HFF-Myc (cell line): Measurements from ENCODE around the gene RBFOX1.

Source experiments
- DNase-seq: peaks from one replicate; pipeline ENCODE4 v3.0.0-alpha.2; 2011; ENCODE audit warnings: low read depth; ENCODE audit errors: extremely low read depth
- H3K4me3 ChIP-seq: replicated peaks from 2 replicates; pipeline ENCODE4 v1.5.1; 2011; ENCODE audit warnings: low read depth, mild to moderate bottlenecking, control low read depth, low read length
- TF ChIP-seq, protein P1 (sequence below): IDR thresholded peaks from 2 replicates; pipeline ENCODE4 v1.5.1; 2012; ENCODE audit warnings: mild to moderate bottlenecking, low read depth, low read length, control low read depth; ENCODE audit errors: missing control alignments

The RBFOX1 gene

GRCh38 chr16:7303660-7304200 is 28.9 kb upstream of the RBFOX1 start:
- H3K4me3 ChIP-seq: no peak overlapping the region
- TF ChIP-seq, protein P1, sequence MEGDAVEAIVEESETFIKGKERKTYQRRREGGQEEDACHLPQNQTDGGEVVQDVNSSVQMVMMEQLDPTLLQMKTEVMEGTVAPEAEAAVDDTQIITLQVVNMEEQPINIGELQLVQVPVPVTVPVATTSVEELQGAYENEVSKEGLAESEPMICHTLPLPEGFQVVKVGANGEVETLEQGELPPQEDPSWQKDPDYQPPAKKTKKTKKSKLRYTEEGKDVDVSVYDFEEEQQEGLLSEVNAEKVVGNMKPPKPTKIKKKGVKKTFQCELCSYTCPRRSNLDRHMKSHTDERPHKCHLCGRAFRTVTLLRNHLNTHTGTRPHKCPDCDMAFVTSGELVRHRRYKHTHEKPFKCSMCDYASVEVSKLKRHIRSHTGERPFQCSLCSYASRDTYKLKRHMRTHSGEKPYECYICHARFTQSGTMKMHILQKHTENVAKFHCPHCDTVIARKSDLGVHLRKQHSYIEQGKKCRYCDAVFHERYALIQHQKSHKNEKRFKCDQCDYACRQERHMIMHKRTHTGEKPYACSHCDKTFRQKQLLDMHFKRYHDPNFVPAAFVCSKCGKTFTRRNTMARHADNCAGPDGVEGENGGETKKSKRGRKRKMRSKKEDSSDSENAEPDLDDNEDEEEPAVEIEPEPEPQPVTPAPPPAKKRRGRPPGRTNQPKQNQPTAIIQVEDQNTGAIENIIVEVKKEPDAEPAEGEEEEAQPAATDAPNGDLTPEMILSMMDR: no peak
- no peak for DNase-seq

GRCh38 chr16:7304279-7304678 is 28.4 kb upstream of the RBFOX1 start:
- TF ChIP-seq, protein P1: no peak
- no peak for DNase-seq
- H3K4me3 ChIP-seq: no peak overlapping the region

DNA sequence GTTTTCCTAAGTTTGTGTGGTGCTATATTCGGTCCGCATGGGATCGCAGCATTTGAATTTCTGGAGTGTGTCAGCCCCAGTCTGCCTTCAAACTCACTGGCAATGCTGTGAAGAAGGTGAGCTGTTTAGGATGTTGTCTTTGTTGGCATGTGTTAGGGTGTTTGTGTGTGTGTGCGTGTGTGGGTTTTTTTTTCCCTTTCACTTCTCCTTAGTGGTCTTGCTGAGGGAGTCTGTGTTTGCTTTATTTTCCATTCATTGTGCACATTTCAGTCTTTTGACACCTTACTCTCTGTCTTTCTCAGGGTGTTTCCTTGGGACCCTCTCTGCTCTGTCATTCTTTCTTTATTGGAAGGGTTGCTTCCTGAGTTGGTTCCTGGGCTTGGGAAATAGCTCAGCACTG is 27.7 kb upstream of the RBFOX1 start:
- no peak for DNase-seq
- H3K4me3 ChIP-seq: no peak overlapping the region
- TF ChIP-seq, protein P1: no peak

DNA sequence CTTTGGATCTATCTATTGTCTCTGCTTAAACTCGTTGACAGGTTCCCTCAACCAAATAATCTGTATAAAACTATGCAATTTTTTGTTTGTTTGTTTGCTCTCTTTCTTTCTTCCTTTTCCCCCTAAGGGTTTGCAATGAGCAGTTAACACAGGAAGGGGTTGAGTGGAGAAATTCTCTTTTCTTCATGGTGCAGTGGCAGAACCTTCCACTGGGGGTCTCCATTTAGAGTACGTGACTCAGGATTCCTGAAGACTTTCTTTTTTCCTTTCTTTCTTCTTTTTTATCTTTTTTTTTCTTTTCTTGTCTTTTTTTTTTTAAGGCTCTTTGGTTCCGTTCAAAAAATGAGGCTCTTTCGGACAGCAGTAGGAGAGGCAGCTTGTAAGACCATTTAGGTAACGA is 19.5 kb upstream of the RBFOX1 start:
- TF ChIP-seq, protein P1: no peak
- no peak for DNase-seq
- no peak overlapping the region for H3K4me3 ChIP-seq

GRCh38 chr16:7314163-7314562 is 18.5 kb upstream of the RBFOX1 start:
- no peak overlapping the region for H3K4me3 ChIP-seq
- DNase-seq: no peak
- TF ChIP-seq, protein P1: no peak

GRCh38 chr16:7315813-7316212 is 16.8 kb upstream of the RBFOX1 start:
- DNase-seq: no peak
- no peak overlapping the region for H3K4me3 ChIP-seq
- TF ChIP-seq, protein P1: no peak

DNA sequence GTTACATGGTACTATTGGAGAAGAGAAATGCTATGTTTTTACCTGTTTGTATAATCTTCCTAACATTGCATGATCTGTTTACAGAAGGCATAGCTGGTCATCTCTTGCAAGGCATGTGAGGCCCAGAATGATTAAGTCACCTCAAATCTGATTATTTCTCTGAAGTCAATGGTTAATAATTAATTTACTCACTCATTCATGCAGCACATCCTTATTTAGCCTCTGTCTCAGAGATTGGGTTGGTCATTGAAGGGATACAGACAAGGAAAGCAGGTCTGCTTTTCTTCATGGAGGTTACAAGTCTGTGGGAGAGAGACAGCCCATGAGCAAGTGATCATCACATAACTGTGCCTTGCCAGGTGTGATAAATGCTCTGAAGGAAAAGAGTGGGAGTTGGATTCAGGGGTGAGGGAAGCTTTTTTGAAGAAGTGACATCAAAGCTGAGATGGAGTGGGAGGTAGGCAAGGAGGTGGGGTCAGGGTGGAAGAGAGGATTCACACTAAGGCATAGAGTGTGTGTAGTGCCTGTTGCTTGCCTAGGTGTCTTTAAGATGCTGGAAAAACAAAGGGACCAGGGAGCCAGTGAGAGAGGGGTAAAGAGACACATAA is 16.3 kb upstream of the RBFOX1 start:
- no peak for DNase-seq

More for the DNA sequence above, 16.3 kb upstream of the RBFOX1 start:
- no peak overlapping the region for H3K4me3 ChIP-seq
- TF ChIP-seq, protein P1: no peak
